Measurements from ENCODE around the gene SH2D7. TPM values are rescaled to one million over a fixed set of nuclear protein-coding genes. Genes with fewer than 3 reads are reported as not detected.

Gene SH2D7
- total RNA-seq, 1 experiment from 2014 or later: not detected

GRCh38 chr15:78060232-78060631 lies 32.1 kb upstream of the SH2D7 start:
- no peak overlapping the region for H3K4me2 ChIP-seq (ENCODE audit: insufficient read depth, insufficient read length, low read length)
- no peak overlapping the region for H4K5ac ChIP-seq (ENCODE audit: insufficient read length, low read depth, low read length)
- TF ChIP-seq CTCF (conservative IDR thresholded peaks at IDR 0.05): no peak

More at GRCh38 chr15:78060232-78060631, 32.1 kb upstream of the SH2D7 start:
- Histone ChIP-seq H2BK12ac (ENCODE audit: insufficient read length, low read depth, low read length) (no peak overlapping the region), H3T11ph (ENCODE audit: low read length) (no peak overlapping the region), H3K4me1 (ENCODE audit: insufficient read depth, low read length) (no peaks in the 10 kb centered on the region), H3K56ac (ENCODE audit: insufficient read length, low read depth, low read length) (no peak overlapping the region), H3K9me3 (ENCODE audit: control insufficient read depth, low read depth, low read length) (no peaks in the 10 kb centered on the region), H3K4ac (ENCODE audit: low read depth, low read length) (no peak overlapping the region), H4K20me1 (ENCODE audit: control insufficient read depth, insufficient read depth, insufficient read length) (no peaks in the 10 kb centered on the region), H2BK5ac (ENCODE audit: insufficient read length, low read length) (no peak overlapping the region), H3K23me2 (ENCODE audit: insufficient read length, low read depth, low read length, poor library complexity, severe bottlenecking) (no peaks in the 10 kb centered on the region), H3K9ac (ENCODE audit: extremely low read depth, insufficient read length, low read length) (no peak overlapping the region), H2AFZ (ENCODE audit: low read length) (no peak overlapping the region), H3K27me3 (ENCODE audit: insufficient read depth, low read length) (no peaks in the 10 kb centered on the region), H3K79me1 (ENCODE audit: insufficient read depth, low read depth, low read length, poor library complexity, severe bottlenecking) (peaks cover 2% of the 10 kb centered on the region), H2BK15ac (ENCODE audit: low read depth, low read length) (no peak overlapping the region), H2BK20ac (ENCODE audit: low read depth, low read length, poor library complexity, severe bottlenecking) (no peak overlapping the region), H3K23ac (ENCODE audit: insufficient read length, low read depth, low read length) (no peak overlapping the region), H2BK120ac (ENCODE audit: low read depth, low read length, poor library complexity, severe bottlenecking) (no peak overlapping the region), H2AK5ac (ENCODE audit: insufficient read length, low read length) (no peak overlapping the region), H4K8ac (replicated peaks; ENCODE audit: insufficient read length, low read depth, low read length) (no peak overlapping the region), H3K27ac (ENCODE audit: insufficient read length, low read depth, low read length) (no peak overlapping the region), H3K79me2 (ENCODE audit: insufficient read depth, low read length) (peaks cover 3% of the 10 kb centered on the region; the same call in 1 of the 2 replicates), H4K91ac (ENCODE audit: insufficient read length, low read depth, low read length) (no peak overlapping the region), H3K14ac (ENCODE audit: insufficient read depth, low read length) (no peak overlapping the region), H3K18ac (ENCODE audit: insufficient read length, low read depth, low read length) (no peak overlapping the region)
- no peak overlapping the region for H3K4me3 Mint-ChIP-seq
- no peaks in the 10 kb centered on the region for H3K27me3 Mint-ChIP-seq (ENCODE audit: low read depth)
- WGBS (ENCODE audit: extremely low coverage, insufficient read length, low lambda C conversion rate): no CpG with 5 or more reads among the region's 5 CpGs
- H3K4me1 Mint-ChIP-seq: peaks cover 18 to 19% of the 10 kb centered on the region in 2 experiments
- no peak for DNase-seq
- no peaks in the 10 kb centered on the region for H3K36me3 Mint-ChIP-seq (ENCODE audit: insufficient read depth in 1 of 3, low read depth in 3 of 3)
- no peaks in the 10 kb centered on the region for H3K9me3 Mint-ChIP-seq
- H3K27ac Mint-ChIP-seq: no peak overlapping the region
